Measurements from ENCODE around the gene LENEP.

Gene LENEP

GRCh38 chr1:155022927-155023236 is 29.5 kb downstream of the LENEP start:
- 92% methylated on average over 4 of the region's 4 CpGs for WGBS, 2 experiments (ENCODE audit: insufficient coverage in 2 of 2)
- peaks cover 8% of the 10 kb centered on the region for H3K4me1 ChIP-seq (ENCODE audit: control insufficient read depth, insufficient read depth, low read length, poor library complexity, severe bottlenecking)
- no peak overlapping the region for H3K4me3 ChIP-seq (ENCODE audit: extremely low read depth, insufficient read depth, low read length, poor library complexity, severe bottlenecking)
- H3K9me3 ChIP-seq (ENCODE audit: control insufficient read depth, low read length) = no peaks in the 10 kb centered on the region
- H3K27ac ChIP-seq (ENCODE audit: low read depth, low read length, severe bottlenecking) = no peak overlapping the region
- H3K36me3 ChIP-seq (ENCODE audit: control insufficient read depth, insufficient read depth, low read length) = no peaks in the 10 kb centered on the region

GRCh38 chr1:155023627-155024026 is 30.2 kb downstream of the LENEP start:
- no peak overlapping the region for H3K4me3 ChIP-seq (ENCODE audit: extremely low read depth, insufficient read depth, low read length, poor library complexity, severe bottlenecking)
- 83 to 90% methylated on average over 5 of the region's 5 CpGs for WGBS, 2 experiments (ENCODE audit: insufficient coverage in 2 of 2)
- H3K4me1 ChIP-seq (ENCODE audit: control insufficient read depth, insufficient read depth, low read length, poor library complexity, severe bottlenecking) = peaks cover 8% of the 10 kb centered on the region

GRCh38 chr1:155024315-155024714 is 30.9 kb downstream of the LENEP start:
- H3K4me1 ChIP-seq (ENCODE audit: control insufficient read depth, insufficient read depth, low read length, poor library complexity, severe bottlenecking) = peaks cover 1% of the 10 kb centered on the region
- WGBS, 2 experiments (ENCODE audit: insufficient coverage in 2 of 2) = 93 to 97% methylated on average over 8 to 9 of the region's 9 CpGs
- no peak overlapping the region for H3K4me3 ChIP-seq (ENCODE audit: extremely low read depth, insufficient read depth, low read length, poor library complexity, severe bottlenecking)
- H3K27ac ChIP-seq (ENCODE audit: low read depth, low read length, severe bottlenecking) = no peak overlapping the region
- no peaks in the 10 kb centered on the region for H3K9me3 ChIP-seq (ENCODE audit: control insufficient read depth, low read length)
- H3K36me3 ChIP-seq (ENCODE audit: control insufficient read depth, insufficient read depth, low read length) = no peaks in the 10 kb centered on the region

More at GRCh38 chr1:155023627-155024026, 30.2 kb downstream of the LENEP start:
- H3K27ac ChIP-seq (ENCODE audit: low read depth, low read length, severe bottlenecking) = no peak overlapping the region
- no peaks in the 10 kb centered on the region for H3K9me3 ChIP-seq (ENCODE audit: control insufficient read depth, low read length)
- H3K36me3 ChIP-seq (ENCODE audit: control insufficient read depth, insufficient read depth, low read length) = no peaks in the 10 kb centered on the region

GRCh38 chr1:155026154-155026553 is 32.8 kb downstream of the LENEP start:
- Histone ChIP-seq H3K36me3 (ENCODE audit: control insufficient read depth, insufficient read depth, low read length) (no peaks in the 10 kb centered on the region), H3K4me1 (ENCODE audit: control insufficient read depth, insufficient read depth, low read length, poor library complexity, severe bottlenecking) (no peaks in the 10 kb centered on the region), H3K27ac (ENCODE audit: low read depth, low read length, severe bottlenecking) (no peak overlapping the region), H3K4me3 (ENCODE audit: extremely low read depth, insufficient read depth, low read length, poor library complexity, severe bottlenecking) (no peak overlapping the region), H3K9me3 (ENCODE audit: control insufficient read depth, low read length) (no peaks in the 10 kb centered on the region)
- WGBS, 2 experiments (ENCODE audit: insufficient coverage in 2 of 2) = 49 to 72% methylated on average over 6 to 7 of the region's 9 CpGs

GRCh38 chr1:155026588-155026987 is 33.2 kb downstream of the LENEP start:
- no peaks in the 10 kb centered on the region for H3K9me3 ChIP-seq (ENCODE audit: control insufficient read depth, low read length)
- H3K4me3 ChIP-seq (ENCODE audit: extremely low read depth, insufficient read depth, low read length, poor library complexity, severe bottlenecking) = no peak overlapping the region
- 91 to 94% methylated on average over 6 of the region's 6 CpGs for whole genome bisulfite sequencing, 2 experiments (ENCODE audit: insufficient coverage in 2 of 2)
- no peak overlapping the region for H3K27ac ChIP-seq (ENCODE audit: low read depth, low read length, severe bottlenecking)
- no peaks in the 10 kb centered on the region for H3K36me3 ChIP-seq (ENCODE audit: control insufficient read depth, insufficient read depth, low read length)
- H3K4me1 ChIP-seq (ENCODE audit: control insufficient read depth, insufficient read depth, low read length, poor library complexity, severe bottlenecking) = no peaks in the 10 kb centered on the region

- Histone ChIP-seq H3K4me1 (ENCODE audit: control insufficient read depth, insufficient read depth, low read length, poor library complexity, severe bottlenecking) (no peaks in the 10 kb centered on the region), H3K36me3 (ENCODE audit: control insufficient read depth, insufficient read depth, low read length) (no peaks in the 10 kb centered on the region), H3K4me3 (ENCODE audit: extremely low read depth, insufficient read depth, low read length, poor library complexity, severe bottlenecking) (no peak overlapping the region), H3K27ac (ENCODE audit: low read depth, low read length, severe bottlenecking) (no peak overlapping the region), H3K9me3 (ENCODE audit: control insufficient read depth, low read length) (no peaks in the 10 kb centered on the region)
- WGBS, 2 experiments (ENCODE audit: insufficient coverage in 2 of 2) = 85 to 88% methylated on average over 10 to 12 of the region's 16 CpGs
Measured at GRCh38 chr1:155029513-155030242, 36.3 kb downstream of the LENEP start.

- H3K4me3 ChIP-seq (ENCODE audit: extremely low read depth, insufficient read depth, low read length, poor library complexity, severe bottlenecking) = no peak overlapping the region
- H3K27ac ChIP-seq (ENCODE audit: low read depth, low read length, severe bottlenecking) = no peak overlapping the region
- no peaks in the 10 kb centered on the region for H3K4me1 ChIP-seq (ENCODE audit: control insufficient read depth, insufficient read depth, low read length, poor library complexity, severe bottlenecking)
- no peaks in the 10 kb centered on the region for H3K9me3 ChIP-seq (ENCODE audit: control insufficient read depth, low read length)
- WGBS, 2 experiments (ENCODE audit: insufficient coverage in 2 of 2) = 90 to 92% methylated on average over 14 of the region's 15 CpGs
- no peaks in the 10 kb centered on the region for H3K36me3 ChIP-seq (ENCODE audit: control insufficient read depth, insufficient read depth, low read length)
Measured at GRCh38 chr1:155030243-155030795, 36.9 kb downstream of the LENEP start.

GRCh38 chr1:155030899-155031298 is 37.5 kb downstream of the LENEP start:
- Histone ChIP-seq H3K27ac (ENCODE audit: low read depth, low read length, severe bottlenecking) (no peak overlapping the region), H3K4me3 (ENCODE audit: extremely low read depth, insufficient read depth, low read length, poor library complexity, severe bottlenecking) (no peak overlapping the region), H3K9me3 (ENCODE audit: control insufficient read depth, low read length) (no peaks in the 10 kb centered on the region), H3K4me1 (ENCODE audit: control insufficient read depth, insufficient read depth, low read length, poor library complexity, severe bottlenecking) (no peaks in the 10 kb centered on the region), H3K36me3 (ENCODE audit: control insufficient read depth, insufficient read depth, low read length) (no peaks in the 10 kb centered on the region)
- 94% methylated on average over 11 of the region's 11 CpGs for WGBS, 2 experiments (ENCODE audit: insufficient coverage in 2 of 2)

GRCh38 chr1:155032886-155033285 is 39.5 kb downstream of the LENEP start:
- H3K4me1 ChIP-seq (ENCODE audit: control insufficient read depth, insufficient read depth, low read length, poor library complexity, severe bottlenecking) = peaks cover 5% of the 10 kb centered on the region
- WGBS, 2 experiments (ENCODE audit: insufficient coverage in 2 of 2) = 90% methylated on average over 9 to 12 of the region's 12 CpGs
- no peak overlapping the region for H3K27ac ChIP-seq (ENCODE audit: low read depth, low read length, severe bottlenecking)
- H3K4me3 ChIP-seq (ENCODE audit: extremely low read depth, insufficient read depth, low read length, poor library complexity, severe bottlenecking) = no peak overlapping the region
- H3K9me3 ChIP-seq (ENCODE audit: control insufficient read depth, low read length) = no peaks in the 10 kb centered on the region
- H3K36me3 ChIP-seq (ENCODE audit: control insufficient read depth, insufficient read depth, low read length) = no peaks in the 10 kb centered on the region

GRCh38 chr1:155033524-155033923 is 40.1 kb downstream of the LENEP start, which contains the start of the genes DCST1 and DCST2:
Gene DCST1, plus strand, starts transcription at chr1:155033824. Its CDS starts 213 bp downstream, at chr1:155034037.
Gene DCST2, minus strand, starts transcription at chr1:155033781. Its CDS starts 80 bp downstream, at chr1:155033701.
- H3K9me3 ChIP-seq (ENCODE audit: control insufficient read depth, low read length) = no peaks in the 10 kb centered on the region
- 94 to 95% methylated on average over 7 to 8 of the region's 9 CpGs for WGBS, 2 experiments (ENCODE audit: insufficient coverage in 2 of 2)
- H3K4me3 ChIP-seq (ENCODE audit: extremely low read depth, insufficient read depth, low read length, poor library complexity, severe bottlenecking) = no peak within 1 kb of the TSS
- H3K36me3 ChIP-seq (ENCODE audit: control insufficient read depth, insufficient read depth, low read length) = no peaks in the 10 kb centered on the region
- H3K4me1 ChIP-seq (ENCODE audit: control insufficient read depth, insufficient read depth, low read length, poor library complexity, severe bottlenecking) = peaks cover 9% of the 10 kb centered on the region
- no peak within 1 kb of the TSS for H3K27ac ChIP-seq (ENCODE audit: low read depth, low read length, severe bottlenecking)

Data from mesodermal cell (in vitro differentiated cells).